Mesendoderm (in vitro differentiated cells): ENCODE results near the gene HTR3B.

ENCODE experiments used
- DNase-seq: peaks from one replicate; pipeline ENCODE4 v3.0.0; 2013
- H2AK5ac ChIP-seq: 2 replicates; pipeline ENCODE4 v1.6.1; 2013; ENCODE audit warnings: low read length, inconsistent platforms
- H2BK120ac ChIP-seq: 2 replicates; pipeline ENCODE4 v1.6.1; 2013; ENCODE audit warnings: low read depth, mild to moderate bottlenecking, low read length, moderate library complexity, mixed read lengths
- H2BK15ac ChIP-seq: replicated peaks from 2 replicates; pipeline ENCODE4 v1.6.1; 2013; ENCODE audit warnings: low read depth, mild to moderate bottlenecking, moderate library complexity
- H2BK5ac ChIP-seq: 2 replicates; pipeline ENCODE4 v1.6.1; 2013; ENCODE audit warnings: low read length, inconsistent platforms
- H3K18ac ChIP-seq: 2 replicates; pipeline ENCODE4 v1.6.1; 2013; ENCODE audit warnings: mild to moderate bottlenecking, low read length, mixed read lengths
- H3K23ac ChIP-seq: one replicate; pipeline ENCODE4 v1.6.1; 2013; ENCODE audit warnings: low read length
- H3K27ac ChIP-seq: 2 replicates; pipeline ENCODE4 v1.5.1; 2013; ENCODE audit warnings: low read depth, mild to moderate bottlenecking, inconsistent platforms, low read length, moderate library complexity
- H3K27me3 ChIP-seq: 2 replicates; pipeline ENCODE4 v1.6.1; 2013; ENCODE audit warnings: low read length, control low read depth, mild to moderate bottlenecking, inconsistent platforms; ENCODE audit not compliant: insufficient read depth, poor library complexity
- H3K36me3 ChIP-seq: 2 replicates; pipeline ENCODE4 v1.6.1; 2013; ENCODE audit warnings: low read length, inconsistent platforms; ENCODE audit not compliant: control insufficient read depth, insufficient read depth
- H3K4ac ChIP-seq: one replicate; pipeline ENCODE4 v1.6.1; 2013; ENCODE audit warnings: low read depth, mild to moderate bottlenecking, low read length, moderate library complexity
- H3K4me1 ChIP-seq: 2 replicates; pipeline ENCODE4 v1.6.1; 2013; ENCODE audit warnings: low read depth, low read length, inconsistent platforms; ENCODE audit not compliant: control insufficient read depth
- H3K4me2 ChIP-seq: 2 replicates; pipeline ENCODE4 v1.6.1; 2013; ENCODE audit warnings: low read length
- H3K4me3 ChIP-seq: 2 replicates; pipeline ENCODE4 v1.5.1; 2013; ENCODE audit warnings: mild to moderate bottlenecking, low read length
- H3K56ac ChIP-seq: one replicate; pipeline ENCODE4 v1.6.1; 2013; ENCODE audit warnings: low read length
- H3K79me1 ChIP-seq: 2 replicates; pipeline ENCODE4 v1.6.1; 2013; ENCODE audit warnings: low read length, inconsistent platforms
- H3K79me2 ChIP-seq: 2 replicates; pipeline ENCODE4 v1.6.1; 2013; ENCODE audit warnings: mild to moderate bottlenecking, low read length; ENCODE audit not compliant: control insufficient read depth, insufficient read depth
- H3K9ac ChIP-seq: 2 replicates; pipeline ENCODE4 v1.6.1; 2013; ENCODE audit warnings: low read length, inconsistent platforms
- H4K5ac ChIP-seq: one replicate; pipeline ENCODE4 v1.6.1; 2013; ENCODE audit warnings: low read length
- H4K8ac ChIP-seq: one replicate; pipeline ENCODE4 v1.6.1; 2013; ENCODE audit warnings: low read depth, mild to moderate bottlenecking, control low read depth, low read length, moderate library complexity
- WGBS: extraction: QIAGEN DNeasy Blood & Tissue Kit; methylation state at CpG from one replicate; pipeline ENCODE4 v1.1.7; 2013; ENCODE audit warnings: low lambda C conversion rate, missing lambda C conversion rate; ENCODE audit not compliant: insufficient coverage; ENCODE audit errors: extremely low coverage; 5-methylcytosine and 5-hydroxymethylcytosine counted together

The HTR3B gene

GRCh38 chr11:113874581-113875233 lies 29.9 kb upstream of the HTR3B start:
- H3K27ac ChIP-seq: no peak overlapping the region
- H3K4ac ChIP-seq: peak overlapping the region; percentile 38
- H2AK5ac ChIP-seq: no peak overlapping the region

GRCh38 chr11:113875234-113876073 lies 29.1 kb upstream of the HTR3B start, which contains the start of gene USP28:
Gene USP28 (minus strand): TSS chr11:113875572. CDS start chr11:113875501, 71 bp downstream.
- H3K56ac ChIP-seq: peak within 1 kb of the TSS; percentile 98
- peak within 1 kb of the TSS; percentile 38 for H3K4ac ChIP-seq
- H3K9ac ChIP-seq: peak within 1 kb of the TSS; percentile 94
- peak within 1 kb of the TSS; percentile 35 for H2BK120ac ChIP-seq
- peaks cover 1% of the 10 kb centered on the region for H3K36me3 ChIP-seq
- no peak within 1 kb of the TSS for H2BK15ac ChIP-seq
- H3K4me2 ChIP-seq: peak within 1 kb of the TSS; percentile 84
- H3K4me1 ChIP-seq: peaks cover 4% of the 10 kb centered on the region
- H4K5ac ChIP-seq: peak within 1 kb of the TSS; percentile 77
- H3K27me3 ChIP-seq: no peaks in the 10 kb centered on the region
- H3K79me1 ChIP-seq: peaks cover 9% of the 10 kb centered on the region
- peak within 1 kb of the TSS; percentile 64 for H3K27ac ChIP-seq
- peak; percentile 97 for DNase-seq
- peak within 1 kb of the TSS; percentile 74 for H3K4me3 ChIP-seq
- H3K79me2 ChIP-seq: peaks cover 26% of the 10 kb centered on the region
- peak within 1 kb of the TSS; percentile 100 for H3K18ac ChIP-seq
- no CpG with 5 or more reads among the region's 95 CpGs for WGBS
- no peak within 1 kb of the TSS for H4K8ac ChIP-seq
- H2BK5ac ChIP-seq: peak within 1 kb of the TSS; percentile 87
- H2AK5ac ChIP-seq: no peak within 1 kb of the TSS
- peak within 1 kb of the TSS; percentile 75 for H3K23ac ChIP-seq

More at GRCh38 chr11:113874581-113875233, 29.9 kb upstream of the HTR3B start:
- no CpG with 5 or more reads among the region's 19 CpGs for WGBS
- Histone ChIP-seq H4K8ac (no peak overlapping the region), H3K27me3 (no peaks in the 10 kb centered on the region), H3K4me2 (peak overlapping the region; percentile 6), H3K56ac (peak overlapping the region; percentile 87), H2BK120ac (peak overlapping the region; percentile 35), H3K9ac (peak overlapping the region; percentile 57), H3K4me3 (peak overlapping the region; percentile 30), H3K18ac (peak overlapping the region; percentile 100), H3K79me1 (peaks cover 11% of the 10 kb centered on the region), H3K4me1 (peaks cover 4% of the 10 kb centered on the region), H3K36me3 (peaks cover 1% of the 10 kb centered on the region), H3K79me2 (peaks cover 29% of the 10 kb centered on the region), H4K5ac (no peak overlapping the region), H2BK15ac (no peak overlapping the region), H2BK5ac (no peak overlapping the region), H3K23ac (no peak overlapping the region)
- peak; percentile 49 for DNase-seq

GRCh38 chr11:113876074-113876797 lies 28.4 kb upstream of the HTR3B start:
- no peak overlapping the region for H2BK15ac ChIP-seq
- H4K5ac ChIP-seq: peak overlapping the region; percentile 77
- H2AK5ac ChIP-seq: no peak overlapping the region
- H3K79me2 ChIP-seq: peaks cover 19% of the 10 kb centered on the region
- H2BK5ac ChIP-seq: peak overlapping the region; percentile 87
- H3K36me3 ChIP-seq: no peaks in the 10 kb centered on the region
- no peak overlapping the region for H2BK120ac ChIP-seq
- H3K18ac ChIP-seq: peak overlapping the region; percentile 91
- peaks cover 4% of the 10 kb centered on the region for H3K4me1 ChIP-seq
- peak overlapping the region; percentile 98 for H3K56ac ChIP-seq
- H3K27ac ChIP-seq: peak overlapping the region; percentile 60
- peak overlapping the region; percentile 74 for H3K4me3 ChIP-seq
- H4K8ac ChIP-seq: no peak overlapping the region
- H3K4ac ChIP-seq: peak overlapping the region; percentile 41
- H3K79me1 ChIP-seq: peaks cover 4% of the 10 kb centered on the region
- no peak for DNase-seq
- peak overlapping the region; percentile 94 for H3K9ac ChIP-seq
- peak overlapping the region; percentile 75 for H3K23ac ChIP-seq
- peak overlapping the region; percentile 84 for H3K4me2 ChIP-seq
- WGBS: 100% methylated on average over 1 of the region's 24 CpGs
- no peaks in the 10 kb centered on the region for H3K27me3 ChIP-seq

- H3K18ac ChIP-seq: no peak overlapping the region
- peaks cover 2% of the 10 kb centered on the region for H3K79me1 ChIP-seq
- no peak overlapping the region for H3K9ac ChIP-seq
- H3K23ac ChIP-seq: no peak overlapping the region
- no peak overlapping the region for H3K4me2 ChIP-seq
- H4K5ac ChIP-seq: no peak overlapping the region
- peak overlapping the region; percentile 27 for H3K56ac ChIP-seq
- peak overlapping the region; percentile 41 for H3K4ac ChIP-seq
- H2AK5ac ChIP-seq: no peak overlapping the region
- no peak overlapping the region for H3K4me3 ChIP-seq
- WGBS: no CpG with 5 or more reads among the region's 8 CpGs
- H2BK120ac ChIP-seq: no peak overlapping the region
- H4K8ac ChIP-seq: no peak overlapping the region
- H3K36me3 ChIP-seq: no peaks in the 10 kb centered on the region
- H3K4me1 ChIP-seq: peaks cover 4% of the 10 kb centered on the region
- no peak overlapping the region for H3K27ac ChIP-seq
- H2BK15ac ChIP-seq: no peak overlapping the region
- no peak for DNase-seq
- no peaks in the 10 kb centered on the region for H3K27me3 ChIP-seq
- peaks cover 11% of the 10 kb centered on the region for H3K79me2 ChIP-seq
- no peak overlapping the region for H2BK5ac ChIP-seq
Observed at GRCh38 chr11:113876798-113877669, 27.6 kb upstream of the HTR3B start.

GRCh38 chr11:113877670-113878055 lies 26.9 kb upstream of the HTR3B start:
- H3K27ac ChIP-seq: no peak overlapping the region
- no peak overlapping the region for H2BK120ac ChIP-seq
- H3K4ac ChIP-seq: no peak overlapping the region
- no peak overlapping the region for H3K23ac ChIP-seq
- H4K5ac ChIP-seq: no peak overlapping the region
- no peak overlapping the region for H2BK15ac ChIP-seq
- H3K79me1 ChIP-seq: peaks cover 2% of the 10 kb centered on the region
- no peak overlapping the region for H3K4me2 ChIP-seq
- no peak overlapping the region for H2BK5ac ChIP-seq
- no peak overlapping the region for H3K18ac ChIP-seq
- no CpG with 5 or more reads among the region's 5 CpGs for WGBS
- peaks cover 6% of the 10 kb centered on the region for H3K79me2 ChIP-seq
- peaks cover 4% of the 10 kb centered on the region for H3K4me1 ChIP-seq
- no peak overlapping the region for H3K4me3 ChIP-seq
- DNase-seq: no peak
- no peaks in the 10 kb centered on the region for H3K27me3 ChIP-seq
- no peak overlapping the region for H4K8ac ChIP-seq
- H2AK5ac ChIP-seq: no peak overlapping the region
- H3K36me3 ChIP-seq: no peaks in the 10 kb centered on the region
- H3K56ac ChIP-seq: no peak overlapping the region
- H3K9ac ChIP-seq: no peak overlapping the region
